HG02885 (cell line): ENCODE data around the gene TMEM51.

Experiments used
- ATAC-seq: cut with Tn5 transposase; IDR thresholded peaks from one replicate; pipeline ENCODE4 v1.9.1; 2021; ENCODE audit warnings: mild to moderate bottlenecking; ENCODE audit not compliant: unreplicated experiment, poor library complexity

Gene TMEM51

DNA sequence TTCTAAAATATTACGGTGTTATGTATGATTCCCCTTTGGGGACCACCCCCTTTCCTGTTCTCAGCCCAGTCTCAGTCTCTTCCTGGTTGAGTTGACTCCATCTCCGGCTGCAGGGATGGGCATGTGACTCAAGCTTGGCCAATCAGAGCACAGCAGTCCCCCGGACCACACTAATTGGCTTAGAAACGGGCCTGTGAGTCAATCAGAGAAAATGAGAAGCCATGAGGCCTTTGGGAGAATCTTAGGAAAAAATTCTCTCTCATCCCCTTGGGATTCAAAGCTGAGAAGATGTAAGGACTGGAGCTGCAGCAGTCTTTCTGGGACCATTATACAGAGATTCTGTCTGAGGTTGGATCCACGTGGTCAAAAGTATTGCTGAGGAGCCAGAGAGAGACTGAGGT is 82.8 kb downstream of the TMEM51 start:
- no peak for ATAC-seq

DNA sequence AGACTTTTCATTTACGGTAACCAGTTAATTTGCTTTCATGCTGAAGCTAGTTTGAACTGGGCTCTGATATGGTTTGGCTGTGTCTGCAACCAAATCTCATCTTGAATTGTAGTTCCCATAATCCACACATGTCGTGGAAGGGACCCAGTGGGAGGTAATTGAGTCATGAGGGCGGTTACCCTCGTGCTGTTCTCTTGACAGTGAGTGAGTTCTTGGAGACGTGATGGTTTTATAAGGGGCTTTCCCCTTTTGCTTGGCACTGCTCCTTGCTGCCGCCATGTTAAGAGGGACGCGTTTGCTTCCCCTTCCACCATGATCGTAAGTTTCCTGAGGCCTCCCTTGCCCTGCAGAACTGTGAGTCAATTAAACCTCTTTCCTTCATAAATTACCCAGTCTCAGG is 83.2 kb downstream of the TMEM51 start:
- ATAC-seq = no peak

- ATAC-seq = no peak
These were observed 85.2 kb downstream of the TMEM51 start for GRCh38 chr1:15238789-15239188.

DNA sequence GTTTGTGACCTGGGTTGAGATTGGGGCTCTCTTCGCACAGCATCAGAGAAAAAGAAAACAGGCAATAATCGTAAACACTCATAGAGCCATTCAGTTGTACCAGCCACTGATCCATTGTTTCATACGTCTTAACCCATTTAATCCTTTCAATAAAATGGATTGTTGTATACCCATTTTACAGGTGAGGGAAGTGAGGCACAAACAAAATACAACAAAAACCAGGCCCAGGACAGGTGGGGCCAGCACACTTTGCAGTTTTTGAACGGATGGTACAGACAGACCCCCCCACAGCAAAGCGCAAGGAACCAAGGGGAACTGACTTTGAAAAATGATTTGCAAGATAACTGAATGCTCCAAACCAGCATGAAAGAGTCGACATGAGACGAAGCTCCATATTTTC is 89.2 kb downstream of the TMEM51 start:
- ATAC-seq = no peak

DNA sequence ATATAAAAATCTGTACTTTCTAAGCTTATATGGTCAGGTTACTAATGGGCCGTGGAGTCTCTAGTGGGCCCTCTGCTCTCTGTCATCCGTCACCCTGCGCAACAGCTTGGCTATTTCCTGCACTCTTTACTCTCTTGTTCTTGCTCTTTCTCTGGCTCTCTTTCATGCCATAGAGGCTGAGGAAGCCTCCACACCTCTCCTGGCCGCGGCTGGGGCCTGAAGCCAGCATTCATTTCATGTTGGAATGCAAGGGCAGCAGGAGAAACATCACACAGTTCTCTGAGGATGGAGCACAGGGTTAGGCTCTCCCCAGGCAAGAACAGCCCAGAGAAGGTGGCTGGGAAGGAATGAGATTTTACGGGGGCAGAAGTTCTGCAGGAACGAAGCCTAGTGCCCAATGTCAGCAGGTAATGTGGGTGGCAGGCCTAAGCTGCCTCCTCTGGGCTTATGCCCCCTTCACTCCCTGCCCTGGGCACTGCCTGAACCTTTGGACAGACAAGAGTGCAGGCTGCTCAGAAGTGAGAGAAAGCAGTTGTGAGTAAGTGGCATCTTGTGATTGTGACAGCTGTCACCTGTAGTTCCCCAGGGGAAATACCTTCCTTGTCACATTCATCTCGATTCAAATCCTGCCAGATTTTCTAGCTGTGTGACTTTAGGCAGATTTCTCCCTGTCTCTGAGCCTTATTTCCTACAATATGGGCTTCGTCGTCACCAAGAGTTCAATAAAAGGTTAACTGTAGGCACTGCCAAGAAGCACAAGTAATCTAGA is 89.9 kb downstream of the TMEM51 start:
- ATAC-seq = no peak

DNA sequence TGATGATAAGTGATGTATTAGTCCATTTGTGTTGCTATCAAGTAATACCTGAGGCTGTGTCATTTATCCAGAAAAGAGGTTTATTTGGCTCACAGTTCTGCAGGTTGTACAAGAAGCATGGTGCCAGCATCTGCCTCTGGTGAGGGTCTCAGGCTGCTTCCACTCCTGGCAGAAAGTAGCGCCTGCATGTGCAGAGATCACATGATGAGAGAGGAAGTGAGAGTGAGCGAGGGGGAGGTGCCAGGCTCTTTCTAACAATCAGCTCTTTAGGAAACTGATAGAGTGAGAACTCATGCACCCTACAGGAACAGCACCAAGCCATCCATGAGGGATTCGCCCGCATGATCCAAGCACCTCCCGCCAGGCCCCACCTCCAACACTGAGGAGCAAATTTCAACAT is 91.3 kb downstream of the TMEM51 start:
- no peak for ATAC-seq

GRCh38 chr1:15245593-15246360 is 92.2 kb downstream of the TMEM51 start:
- no peak for ATAC-seq

GRCh38 chr1:15246960-15247614 is 93.5 kb downstream of the TMEM51 start, which contains the start of gene FHAD1:
FHAD1 (plus strand) TSS chr1:15247223; CDS start chr1:15251785, 4,562 bp downstream.
- peak; percentile 44 for ATAC-seq

DNA sequence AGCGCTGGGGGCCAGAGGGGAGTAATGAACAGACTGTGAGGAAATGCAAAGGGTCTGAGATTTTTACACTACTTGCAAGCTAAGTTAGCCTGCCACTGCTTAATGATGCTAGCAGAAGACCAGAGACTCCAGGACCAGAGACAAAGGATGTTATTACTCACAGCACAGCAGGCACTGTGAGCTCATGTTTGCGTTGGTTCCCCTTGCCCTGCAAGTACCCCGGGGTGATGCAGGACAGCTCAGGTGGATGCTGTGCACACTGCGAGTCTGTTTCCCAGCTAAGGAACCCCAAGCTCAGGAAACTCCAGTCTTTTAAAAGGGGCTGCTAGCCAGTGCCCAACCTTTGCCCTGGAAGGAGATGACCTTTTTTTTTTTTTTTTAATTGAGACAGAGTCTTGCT is 94.7 kb downstream of the TMEM51 start:
- ATAC-seq = no peak

GRCh38 chr1:15249081-15249480 is 95.5 kb downstream of the TMEM51 start:
- no peak for ATAC-seq

DNA sequence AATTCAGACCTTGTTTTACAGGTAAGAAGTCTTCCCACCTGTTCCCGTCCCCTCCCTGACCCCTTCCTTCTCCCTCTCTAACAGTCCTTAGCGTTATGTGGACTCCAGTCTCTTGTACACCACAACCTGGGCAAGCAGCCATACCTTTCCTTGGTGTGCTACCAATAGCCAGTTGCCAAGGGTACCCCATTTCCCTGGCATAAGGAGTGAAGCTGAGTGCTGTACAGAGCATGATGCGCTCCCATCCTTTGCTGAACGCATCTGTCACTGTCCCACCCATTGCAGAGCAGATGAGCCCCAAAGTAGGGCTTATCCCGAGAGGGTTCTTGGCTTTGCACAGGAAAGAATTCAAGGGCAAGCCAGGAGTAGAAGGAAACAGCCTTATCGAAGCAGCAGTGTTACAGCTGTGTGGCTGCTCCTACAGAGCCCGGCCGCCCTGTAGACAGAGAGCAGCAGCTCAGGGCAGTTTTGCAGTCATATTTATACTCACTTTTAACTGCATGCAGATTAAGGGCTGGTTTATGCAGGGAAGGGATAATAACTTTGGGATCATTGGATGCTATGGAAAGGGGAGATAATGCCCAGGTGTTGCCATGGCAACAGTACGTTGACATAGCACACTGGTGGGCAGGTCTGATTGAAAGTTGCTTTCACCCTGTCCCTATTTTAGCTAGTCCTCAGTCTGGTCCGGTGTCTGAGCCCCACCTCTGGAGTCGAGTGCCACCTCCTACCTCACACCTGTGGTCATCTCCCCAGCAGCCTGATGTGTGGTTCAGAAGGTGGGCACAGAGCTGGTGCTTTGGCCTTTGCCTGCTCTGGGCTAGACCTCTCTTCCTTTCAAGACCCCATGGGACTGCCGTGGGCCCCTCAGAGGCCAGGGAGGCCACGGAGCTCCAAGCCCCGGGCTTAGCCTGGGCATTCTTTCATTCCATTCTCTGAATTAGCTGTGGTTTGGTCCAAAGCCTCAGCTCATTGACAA is 98.6 kb downstream of the TMEM51 start:
- ATAC-seq = no peak

DNA sequence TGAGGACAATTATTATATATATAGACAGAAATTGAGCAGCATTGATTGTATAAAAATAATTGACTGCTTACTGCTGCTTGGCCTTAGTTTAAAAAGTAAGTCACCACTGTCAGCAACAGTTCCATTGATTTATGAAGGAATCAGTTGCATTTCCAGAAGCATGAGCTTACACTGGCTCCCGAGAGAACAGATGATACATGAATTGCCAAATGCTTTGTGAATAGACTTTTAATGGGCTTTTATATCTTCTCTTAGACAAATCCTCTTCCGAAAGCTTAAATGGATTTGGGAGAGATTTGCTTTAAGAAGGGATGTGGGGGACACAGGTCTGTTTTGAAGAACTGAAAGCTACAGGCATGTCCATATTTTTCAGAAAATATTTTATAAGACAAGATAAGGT is 101.0 kb downstream of the TMEM51 start:
- ATAC-seq = no peak

GRCh38 chr1:15255582-15256149 is 102.1 kb downstream of the TMEM51 start:
- ATAC-seq = no peak

DNA sequence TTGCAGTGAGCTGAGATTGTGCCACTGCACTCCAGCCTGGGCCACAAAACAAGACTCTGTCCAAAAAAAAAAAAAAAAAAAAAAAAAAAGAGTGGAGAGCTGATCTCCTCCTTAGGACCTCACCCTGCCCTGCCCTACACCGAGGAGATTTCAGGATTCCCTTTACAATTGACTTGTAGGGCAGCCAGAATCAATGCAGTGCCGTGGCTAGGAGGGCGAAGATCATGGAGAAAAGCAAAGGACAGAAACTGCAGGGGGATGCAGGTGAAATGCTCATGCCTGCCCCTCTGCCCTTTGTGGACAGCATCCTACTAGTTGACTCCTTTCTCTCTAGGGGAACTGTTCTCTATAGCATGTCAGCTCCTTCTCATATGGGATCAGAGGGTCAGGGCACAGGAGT is 103.0 kb downstream of the TMEM51 start:
- no peak for ATAC-seq

DNA sequence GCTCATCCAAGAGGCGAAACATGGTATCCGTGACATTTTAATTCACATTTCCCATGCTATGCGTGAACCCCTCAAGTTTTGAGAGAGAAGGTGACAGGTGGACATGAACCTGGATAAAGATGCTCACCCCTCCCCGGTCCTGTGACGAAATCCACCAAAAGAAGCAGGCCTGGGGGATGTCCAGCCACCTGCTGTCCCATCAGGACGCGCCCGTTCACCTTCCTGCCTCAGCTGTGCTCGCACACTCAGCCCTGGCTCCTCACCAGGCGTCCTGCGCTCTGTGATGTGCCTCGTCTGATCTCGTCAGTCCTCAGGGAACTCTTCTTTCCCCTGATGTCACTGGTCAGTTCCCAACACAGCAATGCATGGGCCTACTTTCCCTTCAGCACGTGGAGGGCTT is 103.8 kb downstream of the TMEM51 start:
- ATAC-seq = no peak

GRCh38 chr1:15258833-15259621 is 105.5 kb downstream of the TMEM51 start:
- ATAC-seq = no peak

DNA sequence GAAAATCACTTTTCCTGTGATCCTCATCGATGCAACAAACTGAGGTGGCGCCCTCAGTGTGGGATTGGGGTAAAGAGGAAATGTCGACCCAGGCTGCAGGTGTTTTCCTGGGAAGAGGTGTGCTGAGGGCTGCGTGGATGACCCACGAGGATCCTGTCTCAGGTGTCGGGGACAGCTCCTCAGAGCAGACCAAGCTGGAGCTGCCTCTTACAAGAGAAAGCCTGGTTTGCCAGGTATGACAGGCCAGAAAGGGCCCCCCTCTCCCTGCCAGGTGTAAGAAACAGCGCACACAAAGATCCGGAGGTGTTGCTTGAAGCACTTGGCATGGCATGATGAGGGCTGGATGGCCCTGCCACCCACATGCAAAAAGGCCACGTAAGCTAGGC is 106.1 kb downstream of the TMEM51 start:
- ATAC-seq = no peak

- no peak for ATAC-seq
These were observed 107.0 kb downstream of the TMEM51 start for GRCh38 chr1:15260418-15261154.
